ENCODE results near the gene DIS3.

Gene DIS3

DNA sequence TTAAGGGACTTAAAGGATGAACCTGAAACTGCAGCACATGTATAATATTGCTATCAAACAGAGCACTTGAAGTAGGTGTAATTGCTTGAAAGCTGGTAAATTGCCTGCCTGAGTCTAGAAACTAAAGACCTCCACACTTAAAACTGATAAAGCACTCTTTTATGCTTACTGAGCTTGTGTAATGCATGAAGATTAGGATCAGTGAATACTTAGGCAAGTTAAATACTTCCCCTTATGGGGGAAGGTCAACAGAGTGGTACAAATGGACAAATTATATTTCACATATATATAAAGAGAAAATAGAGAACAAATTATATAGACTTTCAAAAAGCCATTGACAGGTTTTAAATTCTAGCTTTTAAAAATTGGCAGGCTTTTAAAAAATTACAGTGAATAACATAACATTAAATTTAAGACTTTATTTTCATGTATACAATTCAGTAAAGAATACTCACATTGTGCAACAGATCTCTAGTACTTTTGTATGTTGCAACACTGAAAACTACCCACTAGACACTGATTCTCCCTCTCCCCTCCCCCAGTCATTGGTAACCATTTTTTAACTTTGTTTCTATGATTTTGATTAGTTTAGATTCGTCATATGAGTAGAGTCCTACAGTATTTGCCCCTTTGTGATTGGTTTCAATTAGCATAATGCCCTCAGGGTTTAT lies 24.1 kb upstream of the DIS3 start:
- Histone ChIP-seq H3K4me2 (ENCODE audit: low read length) (no peak overlapping the region), H4K20me1 (ENCODE audit: insufficient read depth, low read length) (no peaks in the 10 kb centered on the region), H2AFZ (ENCODE audit: low read length) (no peak overlapping the region), H3K79me2 (ENCODE audit: insufficient read depth, low read length) (no peaks in the 10 kb centered on the region), H3K9ac (ENCODE audit: low read length) (no peak overlapping the region), H3K27me3 (ENCODE audit: insufficient read depth, low read length) (no peaks in the 10 kb centered on the region), H3K4me3 (ENCODE audit: low read depth, low read length, poor library complexity, severe bottlenecking) (no peak overlapping the region), H3K9me2 (ENCODE audit: low read depth, low read length) (no peaks in the 10 kb centered on the region), H3K4me1 (ENCODE audit: insufficient read depth, low read length, severe bottlenecking) (no peaks in the 10 kb centered on the region), H3K27ac (ENCODE audit: low read depth, low read length, poor library complexity, severe bottlenecking) (no peak overlapping the region), H3K36me3 (ENCODE audit: insufficient read depth, low read length) (peaks cover 31% of the 10 kb centered on the region), H3F3A (ENCODE audit: insufficient read depth, low read length) (no peaks in the 10 kb centered on the region), H3K9me3 (ENCODE audit: low read length) (no peaks in the 10 kb centered on the region)
- TF ChIP-seq EZH2 (IDR thresholded peaks at IDR 0.05; ENCODE audit: borderline replicate concordance, low read length): no peak
- TF ChIP-seq, protein P1, sequence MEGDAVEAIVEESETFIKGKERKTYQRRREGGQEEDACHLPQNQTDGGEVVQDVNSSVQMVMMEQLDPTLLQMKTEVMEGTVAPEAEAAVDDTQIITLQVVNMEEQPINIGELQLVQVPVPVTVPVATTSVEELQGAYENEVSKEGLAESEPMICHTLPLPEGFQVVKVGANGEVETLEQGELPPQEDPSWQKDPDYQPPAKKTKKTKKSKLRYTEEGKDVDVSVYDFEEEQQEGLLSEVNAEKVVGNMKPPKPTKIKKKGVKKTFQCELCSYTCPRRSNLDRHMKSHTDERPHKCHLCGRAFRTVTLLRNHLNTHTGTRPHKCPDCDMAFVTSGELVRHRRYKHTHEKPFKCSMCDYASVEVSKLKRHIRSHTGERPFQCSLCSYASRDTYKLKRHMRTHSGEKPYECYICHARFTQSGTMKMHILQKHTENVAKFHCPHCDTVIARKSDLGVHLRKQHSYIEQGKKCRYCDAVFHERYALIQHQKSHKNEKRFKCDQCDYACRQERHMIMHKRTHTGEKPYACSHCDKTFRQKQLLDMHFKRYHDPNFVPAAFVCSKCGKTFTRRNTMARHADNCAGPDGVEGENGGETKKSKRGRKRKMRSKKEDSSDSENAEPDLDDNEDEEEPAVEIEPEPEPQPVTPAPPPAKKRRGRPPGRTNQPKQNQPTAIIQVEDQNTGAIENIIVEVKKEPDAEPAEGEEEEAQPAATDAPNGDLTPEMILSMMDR (IDR thresholded peaks at IDR 0.05; ENCODE audit: low read length): no peak

DNA sequence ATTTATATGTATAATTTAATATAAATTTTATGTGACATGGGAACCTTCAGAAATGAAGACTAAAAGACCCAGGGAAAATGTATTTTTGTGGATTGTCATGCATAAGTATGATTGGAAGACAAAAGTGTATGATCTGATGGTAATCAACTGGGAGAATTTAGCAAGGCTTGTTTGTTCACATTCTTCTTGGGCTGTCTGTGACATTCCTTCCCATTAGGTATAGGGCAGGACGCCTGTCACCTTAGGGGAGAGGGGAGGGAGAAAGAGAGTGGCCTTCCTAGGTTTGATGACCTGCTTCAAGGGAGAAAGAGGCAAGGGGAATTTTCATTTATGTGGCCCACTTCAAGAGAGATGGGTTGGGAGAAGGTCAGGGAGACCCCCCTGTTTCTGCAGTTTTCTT lies 22.6 kb upstream of the DIS3 start:
- no peaks in the 10 kb centered on the region for H4K20me1 ChIP-seq (ENCODE audit: insufficient read depth, low read length)
- H3K9me2 ChIP-seq (ENCODE audit: low read depth, low read length): no peaks in the 10 kb centered on the region
- H3K9me3 ChIP-seq (ENCODE audit: low read length): no peaks in the 10 kb centered on the region
- H3K36me3 ChIP-seq (ENCODE audit: insufficient read depth, low read length): peaks cover 42% of the 10 kb centered on the region
- H3F3A ChIP-seq (ENCODE audit: insufficient read depth, low read length): no peaks in the 10 kb centered on the region
- no peaks in the 10 kb centered on the region for H3K79me2 ChIP-seq (ENCODE audit: insufficient read depth, low read length)
- H3K27me3 ChIP-seq (ENCODE audit: insufficient read depth, low read length): no peaks in the 10 kb centered on the region
- H3K4me3 ChIP-seq (ENCODE audit: low read depth, low read length, poor library complexity, severe bottlenecking): no peak overlapping the region
- no peaks in the 10 kb centered on the region for H3K4me1 ChIP-seq (ENCODE audit: insufficient read depth, low read length, severe bottlenecking)
- H3K9ac ChIP-seq (ENCODE audit: low read length): no peak overlapping the region
- no peak overlapping the region for H2AFZ ChIP-seq (ENCODE audit: low read length)
- TF ChIP-seq, protein P1 (IDR thresholded peaks at IDR 0.05; ENCODE audit: low read length): no peak
- no peak for TF ChIP-seq EZH2 (IDR thresholded peaks at IDR 0.05; ENCODE audit: borderline replicate concordance, low read length)
- no peak overlapping the region for H3K4me2 ChIP-seq (ENCODE audit: low read length)
- no peak overlapping the region for H3K27ac ChIP-seq (ENCODE audit: low read depth, low read length, poor library complexity, severe bottlenecking)

DNA sequence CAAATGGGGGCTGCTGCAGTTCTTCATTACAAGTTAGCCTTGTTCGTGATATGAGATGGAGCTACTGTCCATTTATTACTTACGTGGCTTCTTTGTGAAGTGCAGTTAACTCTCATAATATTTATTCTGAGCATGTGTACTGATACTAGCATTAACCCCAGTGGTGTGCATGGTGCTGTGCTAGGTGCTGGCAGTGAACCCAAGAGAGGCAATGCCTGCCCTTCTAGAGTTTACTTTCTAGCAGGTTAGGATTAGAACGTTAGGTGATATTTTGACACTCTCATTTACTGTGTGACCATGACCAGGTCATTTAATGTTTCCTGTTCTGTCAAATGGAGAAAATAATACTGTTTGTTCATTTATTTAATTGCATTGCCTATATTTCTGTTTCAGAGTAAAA lies 17.1 kb upstream of the DIS3 start:
- no peak overlapping the region for H3K27ac ChIP-seq (ENCODE audit: low read depth, low read length, poor library complexity, severe bottlenecking)

More for the DNA sequence above, 17.1 kb upstream of the DIS3 start:
- Histone ChIP-seq H3K79me2 (ENCODE audit: insufficient read depth, low read length) (no peaks in the 10 kb centered on the region), H3F3A (ENCODE audit: insufficient read depth, low read length) (no peaks in the 10 kb centered on the region), H2AFZ (ENCODE audit: low read length) (no peak overlapping the region), H3K9me2 (ENCODE audit: low read depth, low read length) (no peaks in the 10 kb centered on the region), H4K20me1 (ENCODE audit: insufficient read depth, low read length) (no peaks in the 10 kb centered on the region), H3K36me3 (ENCODE audit: insufficient read depth, low read length) (peaks cover 70% of the 10 kb centered on the region), H3K4me2 (ENCODE audit: low read length) (no peak overlapping the region), H3K9ac (ENCODE audit: low read length) (no peak overlapping the region), H3K9me3 (ENCODE audit: low read length) (no peaks in the 10 kb centered on the region), H3K4me1 (ENCODE audit: insufficient read depth, low read length, severe bottlenecking) (no peaks in the 10 kb centered on the region), H3K27me3 (ENCODE audit: insufficient read depth, low read length) (no peaks in the 10 kb centered on the region), H3K4me3 (ENCODE audit: low read depth, low read length, poor library complexity, severe bottlenecking) (no peak overlapping the region)
- TF ChIP-seq EZH2 (IDR thresholded peaks at IDR 0.05; ENCODE audit: borderline replicate concordance, low read length): no peak
- TF ChIP-seq, protein P1 (IDR thresholded peaks at IDR 0.05; ENCODE audit: low read length): no peak
